ENCODE data around the gene SNED1. TPM values are rescaled to one million over a fixed set of nuclear protein-coding genes. Genes with fewer than 3 reads are reported as not detected.

The SNED1 gene
- total RNA-seq, 1 experiment from 2014 or later, result 0.07 TPM

- in situ Hi-C loops (cut with HindIII; ENCODE audit: low sequenced_read_pairs), result no loop called here
- no peak for DNase-seq (ENCODE audit: low spot score)
Observed at GRCh38 chr2:240999873-241000541, 1.6 kb downstream of the SNED1 start.

GRCh38 chr2:241000831-241001321 is 2.5 kb downstream of the SNED1 start:
- in situ Hi-C loops (cut with HindIII; ENCODE audit: low sequenced_read_pairs), result no loop called here
- no peak for DNase-seq (ENCODE audit: low spot score)

- DNase-seq (ENCODE audit: low spot score), result no peak
- in situ Hi-C loops (cut with HindIII; ENCODE audit: low sequenced_read_pairs), result no loop called here
Observed at GRCh38 chr2:241001413-241002274, 3.2 kb downstream of the SNED1 start.

- no peak for DNase-seq (ENCODE audit: low spot score)
- in situ Hi-C loops (cut with HindIII; ENCODE audit: low sequenced_read_pairs), result no loop called here
Observed at GRCh38 chr2:241002275-241003046, 4.0 kb downstream of the SNED1 start.

- DNase-seq (ENCODE audit: low spot score), result no peak
- in situ Hi-C loops (cut with HindIII; ENCODE audit: low sequenced_read_pairs), result no loop called here
Observed at GRCh38 chr2:241003047-241003360, 4.6 kb downstream of the SNED1 start.

- DNase-seq (ENCODE audit: low spot score), result no peak
- in situ Hi-C loops (cut with HindIII; ENCODE audit: low sequenced_read_pairs), result no loop called here
Observed at GRCh38 chr2:241003369-241003768, 5.0 kb downstream of the SNED1 start.

- DNase-seq (ENCODE audit: low spot score), result no peak
- in situ Hi-C loops (cut with HindIII; ENCODE audit: low sequenced_read_pairs), result no loop called here
Observed at GRCh38 chr2:241003830-241004564, 5.6 kb downstream of the SNED1 start.

- no peak for DNase-seq (ENCODE audit: low spot score)
- in situ Hi-C loops (cut with HindIII; ENCODE audit: low sequenced_read_pairs), result no loop called here
Observed at GRCh38 chr2:241005569-241005968, 7.2 kb downstream of the SNED1 start.

GRCh38 chr2:241006412-241006811 is 8.0 kb downstream of the SNED1 start:
- no peak for DNase-seq (ENCODE audit: low spot score)
- in situ Hi-C loops (cut with HindIII; ENCODE audit: low sequenced_read_pairs), result no loop called here

- DNase-seq (ENCODE audit: low spot score), result no peak
- in situ Hi-C loops (cut with HindIII; ENCODE audit: low sequenced_read_pairs), result no loop called here
Observed at GRCh38 chr2:241007111-241007510, 8.7 kb downstream of the SNED1 start.

- in situ Hi-C loops (cut with HindIII; ENCODE audit: low sequenced_read_pairs), result no loop called here
- DNase-seq (ENCODE audit: low spot score), result peak; percentile 53
Observed at GRCh38 chr2:241007880-241008710, 9.7 kb downstream of the SNED1 start.

- DNase-seq (ENCODE audit: low spot score), result no peak
- in situ Hi-C loops (cut with HindIII; ENCODE audit: low sequenced_read_pairs), result no loop called here
Observed at GRCh38 chr2:241008711-241009121, 10.3 kb downstream of the SNED1 start.

- DNase-seq (ENCODE audit: low spot score), result no peak
- in situ Hi-C loops (cut with HindIII; ENCODE audit: low sequenced_read_pairs), result no loop called here
Observed at GRCh38 chr2:241009191-241009590, 10.8 kb downstream of the SNED1 start.

- DNase-seq (ENCODE audit: low spot score), result peak; percentile 36
- in situ Hi-C loops (cut with HindIII; ENCODE audit: low sequenced_read_pairs), result no loop called here
Observed at GRCh38 chr2:241009601-241010530, 11.4 kb downstream of the SNED1 start.

GRCh38 chr2:241010531-241011295 is 12.3 kb downstream of the SNED1 start:
- no peak for DNase-seq (ENCODE audit: low spot score)
- in situ Hi-C loops (cut with HindIII; ENCODE audit: low sequenced_read_pairs), result no loop called here

- in situ Hi-C loops (cut with HindIII; ENCODE audit: low sequenced_read_pairs), result no loop called here
Observed at GRCh38 chr2:241011296-241011600, 12.8 kb downstream of the SNED1 start.

More at GRCh38 chr2:241011296-241011600, 12.8 kb downstream of the SNED1 start:
- DNase-seq (ENCODE audit: low spot score), result no peak

Measured in G401 (cell line).